Measurements from ENCODE around the gene CRHR1. TPM values are rescaled to one million over a fixed set of nuclear protein-coding genes. Genes with fewer than 3 reads are reported as not detected.

CRHR1 gene
- total RNA-seq, 1 donor from 2014 or later: not detected

DNA sequence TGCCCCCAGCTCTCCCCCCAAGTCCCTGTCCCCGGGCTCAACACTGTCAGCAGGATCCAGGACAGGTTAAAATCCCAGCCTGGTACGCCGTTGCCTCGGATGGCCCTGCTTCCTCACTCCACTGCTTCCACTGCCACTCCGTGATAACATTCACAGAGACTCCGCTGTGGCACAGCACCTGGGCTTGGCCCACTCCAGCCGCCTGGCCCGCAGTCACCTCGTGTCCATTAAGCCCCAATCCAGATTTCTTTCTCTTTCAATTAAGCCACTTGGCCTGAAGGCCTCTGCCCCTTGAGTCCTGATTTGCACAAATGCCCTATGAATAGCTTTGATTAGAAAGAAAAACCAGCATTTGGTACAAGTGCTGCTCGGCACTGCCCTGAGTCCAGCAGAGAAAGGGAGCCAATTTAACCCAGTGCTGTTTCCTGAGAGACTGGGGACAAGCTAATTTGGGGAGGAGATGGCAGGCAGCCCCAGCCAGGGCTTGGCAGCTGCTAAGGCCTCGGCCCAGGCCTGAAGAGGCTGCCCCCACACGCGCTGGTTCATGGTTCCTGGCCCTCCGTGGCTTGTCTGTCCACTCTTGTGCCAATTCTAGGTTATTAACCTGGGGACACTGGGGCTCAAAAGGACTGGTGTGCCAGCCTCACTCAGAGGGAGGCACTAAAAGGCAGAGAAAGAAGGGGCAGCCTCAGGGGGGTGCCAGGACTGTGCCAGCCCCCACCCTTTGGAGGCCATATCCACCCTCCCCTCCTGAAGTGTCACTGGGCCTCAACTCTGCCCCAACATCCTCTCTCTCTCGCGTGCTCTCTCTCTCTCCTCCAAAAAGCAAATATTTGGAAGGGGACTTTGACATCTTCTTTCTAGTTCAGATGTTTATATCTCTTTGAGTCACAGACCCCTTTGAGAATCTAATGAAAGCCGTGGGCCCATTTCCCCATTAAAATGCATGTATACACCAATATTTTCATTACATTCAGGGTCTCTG is 30.8 kb downstream of the CRHR1 start:
- Mint-ChIP-seq H3K9me3 (ENCODE audit: unreplicated experiment) (no peaks in the 10 kb centered on the region), H3K36me3 (ENCODE audit: low read depth, unreplicated experiment) (no peaks in the 10 kb centered on the region), H3K27ac (ENCODE audit: unreplicated experiment) (no peak overlapping the region), H3K4me1 (ENCODE audit: unreplicated experiment) (no peaks in the 10 kb centered on the region), H3K4me3 (ENCODE audit: unreplicated experiment) (no peak overlapping the region), H3K27me3 (ENCODE audit: unreplicated experiment) (peaks cover 2% of the 10 kb centered on the region)
- DNase-seq (ENCODE audit: low spot score): no peak
- TF ChIP-seq, protein P1, sequence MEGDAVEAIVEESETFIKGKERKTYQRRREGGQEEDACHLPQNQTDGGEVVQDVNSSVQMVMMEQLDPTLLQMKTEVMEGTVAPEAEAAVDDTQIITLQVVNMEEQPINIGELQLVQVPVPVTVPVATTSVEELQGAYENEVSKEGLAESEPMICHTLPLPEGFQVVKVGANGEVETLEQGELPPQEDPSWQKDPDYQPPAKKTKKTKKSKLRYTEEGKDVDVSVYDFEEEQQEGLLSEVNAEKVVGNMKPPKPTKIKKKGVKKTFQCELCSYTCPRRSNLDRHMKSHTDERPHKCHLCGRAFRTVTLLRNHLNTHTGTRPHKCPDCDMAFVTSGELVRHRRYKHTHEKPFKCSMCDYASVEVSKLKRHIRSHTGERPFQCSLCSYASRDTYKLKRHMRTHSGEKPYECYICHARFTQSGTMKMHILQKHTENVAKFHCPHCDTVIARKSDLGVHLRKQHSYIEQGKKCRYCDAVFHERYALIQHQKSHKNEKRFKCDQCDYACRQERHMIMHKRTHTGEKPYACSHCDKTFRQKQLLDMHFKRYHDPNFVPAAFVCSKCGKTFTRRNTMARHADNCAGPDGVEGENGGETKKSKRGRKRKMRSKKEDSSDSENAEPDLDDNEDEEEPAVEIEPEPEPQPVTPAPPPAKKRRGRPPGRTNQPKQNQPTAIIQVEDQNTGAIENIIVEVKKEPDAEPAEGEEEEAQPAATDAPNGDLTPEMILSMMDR (IDR thresholded peaks at IDR 0.05; ENCODE audit: unreplicated experiment): no peak

DNA sequence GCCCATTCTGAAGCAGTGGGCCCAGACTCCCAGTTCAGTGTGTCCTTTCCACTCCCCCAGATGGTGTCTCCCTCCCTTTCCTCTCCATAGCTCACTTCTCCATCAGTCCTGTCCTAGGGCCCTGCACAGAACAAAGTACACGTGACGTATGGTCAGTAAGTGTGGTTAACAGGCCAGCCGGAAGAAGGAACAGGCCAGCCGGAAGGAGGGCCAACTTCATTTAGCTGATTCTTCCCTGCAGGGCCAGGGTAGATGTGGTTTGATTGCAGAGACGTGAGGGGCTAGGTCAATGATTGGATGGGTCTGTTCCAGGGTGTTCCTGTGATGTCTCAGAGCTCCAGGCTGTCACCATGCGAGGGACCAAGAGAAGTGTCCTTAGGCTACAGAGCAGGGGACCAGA is 31.6 kb downstream of the CRHR1 start:
- H3K4me1 Mint-ChIP-seq (ENCODE audit: unreplicated experiment): no peaks in the 10 kb centered on the region
- H3K27ac Mint-ChIP-seq (ENCODE audit: unreplicated experiment): no peak overlapping the region
- no peaks in the 10 kb centered on the region for H3K9me3 Mint-ChIP-seq (ENCODE audit: unreplicated experiment)
- DNase-seq (ENCODE audit: low spot score): no peak
- H3K36me3 Mint-ChIP-seq (ENCODE audit: low read depth, unreplicated experiment): no peaks in the 10 kb centered on the region
- TF ChIP-seq, protein P1 (IDR thresholded peaks at IDR 0.05; ENCODE audit: unreplicated experiment): no peak
- peaks cover 2% of the 10 kb centered on the region for H3K27me3 Mint-ChIP-seq (ENCODE audit: unreplicated experiment)
- no peak overlapping the region for H3K4me3 Mint-ChIP-seq (ENCODE audit: unreplicated experiment)

DNA sequence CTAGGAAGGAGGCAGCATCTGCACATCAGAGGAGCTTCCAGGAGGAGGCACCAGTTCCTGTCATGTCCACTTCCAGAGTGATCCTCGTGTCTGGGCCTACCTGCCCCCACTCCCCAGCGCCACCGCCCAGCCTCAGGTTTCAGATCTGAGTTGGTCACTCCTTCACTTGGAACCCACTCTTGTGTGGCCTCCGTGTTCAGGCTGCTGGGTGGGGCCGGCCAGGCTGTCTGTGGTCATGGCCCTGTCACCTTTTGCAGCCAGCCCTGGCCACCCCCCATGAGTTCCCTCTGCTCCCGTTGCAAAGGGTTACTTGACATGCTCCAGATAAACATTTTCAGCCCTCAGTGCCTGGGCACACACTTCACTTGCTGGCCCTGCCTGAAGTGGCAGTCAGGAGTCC is 33.9 kb downstream of the CRHR1 start:
- Mint-ChIP-seq H3K27me3 (ENCODE audit: unreplicated experiment) (peaks cover 2% of the 10 kb centered on the region), H3K36me3 (ENCODE audit: low read depth, unreplicated experiment) (no peaks in the 10 kb centered on the region), H3K4me3 (ENCODE audit: unreplicated experiment) (no peak overlapping the region), H3K9me3 (ENCODE audit: unreplicated experiment) (no peaks in the 10 kb centered on the region), H3K4me1 (ENCODE audit: unreplicated experiment) (no peaks in the 10 kb centered on the region), H3K27ac (ENCODE audit: unreplicated experiment) (no peak overlapping the region)
- TF ChIP-seq, protein P1 (IDR thresholded peaks at IDR 0.05; ENCODE audit: unreplicated experiment): no peak
- DNase-seq (ENCODE audit: low spot score): no peak

DNA sequence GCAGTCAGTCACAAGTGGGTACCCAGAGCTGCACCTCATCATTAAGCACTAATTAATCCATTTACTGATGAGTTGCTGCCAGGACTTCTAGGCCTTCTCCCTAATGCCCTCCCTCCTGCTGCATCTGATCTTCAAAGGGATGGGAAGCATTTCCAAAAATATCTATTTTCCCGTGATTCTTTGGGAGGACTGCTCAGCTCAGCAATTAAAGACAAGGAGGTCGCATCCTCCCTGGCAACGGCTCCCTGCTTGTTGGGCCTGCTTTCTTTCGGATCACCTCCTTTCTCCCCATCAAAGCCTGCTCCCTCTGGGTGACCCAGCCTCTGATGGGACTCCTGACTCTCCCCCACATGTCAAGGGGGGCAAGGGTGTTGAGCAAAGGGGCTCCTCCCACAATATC is 34.6 kb downstream of the CRHR1 start:
- TF ChIP-seq, protein P1 (IDR thresholded peaks at IDR 0.05; ENCODE audit: unreplicated experiment): no peak
- peaks cover 2% of the 10 kb centered on the region for H3K27me3 Mint-ChIP-seq (ENCODE audit: unreplicated experiment)
- DNase-seq (ENCODE audit: low spot score): no peak
- no peaks in the 10 kb centered on the region for H3K36me3 Mint-ChIP-seq (ENCODE audit: low read depth, unreplicated experiment)
- no peak overlapping the region for H3K27ac Mint-ChIP-seq (ENCODE audit: unreplicated experiment)
- H3K4me1 Mint-ChIP-seq (ENCODE audit: unreplicated experiment): no peaks in the 10 kb centered on the region
- no peaks in the 10 kb centered on the region for H3K9me3 Mint-ChIP-seq (ENCODE audit: unreplicated experiment)
- no peak overlapping the region for H3K4me3 Mint-ChIP-seq (ENCODE audit: unreplicated experiment)

DNA sequence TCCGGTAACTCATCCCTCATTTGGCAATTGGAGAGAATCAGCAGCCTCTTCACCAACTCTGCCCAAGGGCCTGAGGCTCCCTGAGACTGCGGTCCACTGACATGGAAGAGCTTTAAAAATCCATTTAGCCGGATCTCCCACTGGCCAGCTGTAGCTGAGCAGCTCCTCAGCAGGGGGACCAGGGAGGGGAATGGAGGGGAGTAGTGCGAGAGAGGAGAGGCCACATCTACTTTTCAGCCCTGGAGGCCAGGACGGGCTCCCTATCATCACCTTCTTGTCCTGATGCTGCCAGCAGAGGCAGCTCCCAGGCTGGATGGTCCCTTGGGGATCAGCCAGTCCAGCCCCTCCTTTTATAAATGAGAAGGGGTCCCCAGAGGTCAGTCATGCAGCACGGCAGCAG is 35.5 kb downstream of the CRHR1 start:
- TF ChIP-seq, protein P1 (IDR thresholded peaks at IDR 0.05; ENCODE audit: unreplicated experiment): no peak
- H3K27ac Mint-ChIP-seq (ENCODE audit: unreplicated experiment): no peak overlapping the region
- H3K9me3 Mint-ChIP-seq (ENCODE audit: unreplicated experiment): no peaks in the 10 kb centered on the region
- H3K4me3 Mint-ChIP-seq (ENCODE audit: unreplicated experiment): no peak overlapping the region
- no peaks in the 10 kb centered on the region for H3K36me3 Mint-ChIP-seq (ENCODE audit: low read depth, unreplicated experiment)
- H3K4me1 Mint-ChIP-seq (ENCODE audit: unreplicated experiment): no peaks in the 10 kb centered on the region
- no peak for DNase-seq (ENCODE audit: low spot score)
- H3K27me3 Mint-ChIP-seq (ENCODE audit: unreplicated experiment): peaks cover 2% of the 10 kb centered on the region
